Measurements from ENCODE around the gene CRYBB1. TPM values are rescaled to one million over a fixed set of nuclear protein-coding genes. Genes with fewer than 3 reads are reported as not detected.

The CRYBB1 gene
- not detected for total RNA-seq

- ATAC-seq (peak; percentile 65), DNase-seq (ENCODE audit: low spot score) (no peak)
Observed at GRCh38 chr22:26617271-26618199, at the start of gene CRYBB1. CRYBB1 (minus strand) TSS chr22:26618027; CDS start chr22:26616319, 1,708 bp downstream.

- DNase-seq (ENCODE audit: low spot score) (no peak), ATAC-seq (no peak)
Observed at GRCh38 chr22:26667140-26667539, 49.3 kb upstream of the CRYBB1 start.

- no peak for ATAC-seq
- DNase-seq (ENCODE audit: low spot score) = no peak
Observed at GRCh38 chr22:26665813-26666231, 48.0 kb upstream of the CRYBB1 start.

GRCh38 chr22:26663374-26663923 lies 45.6 kb upstream of the CRYBB1 start:
- DNase-seq (ENCODE audit: low spot score) (no peak), ATAC-seq (no peak)

- DNase-seq (ENCODE audit: low spot score) (no peak), ATAC-seq (no peak)
Observed at GRCh38 chr22:26662160-26662559, 44.3 kb upstream of the CRYBB1 start.

GRCh38 chr22:26660961-26661578 lies 43.2 kb upstream of the CRYBB1 start:
- ATAC-seq (no peak), DNase-seq (ENCODE audit: low spot score) (no peak)

GRCh38 chr22:26660356-26660755 lies 42.5 kb upstream of the CRYBB1 start:
- no peak for ATAC-seq
- no peak for DNase-seq (ENCODE audit: low spot score)

GRCh38 chr22:26658671-26659478 lies 41.0 kb upstream of the CRYBB1 start:
- no peak for DNase-seq (ENCODE audit: low spot score)
- ATAC-seq = no peak

GRCh38 chr22:26658161-26658560 lies 40.3 kb upstream of the CRYBB1 start:
- ATAC-seq (no peak), DNase-seq (ENCODE audit: low spot score) (no peak)

- no peak for DNase-seq (ENCODE audit: low spot score)
- no peak for ATAC-seq
Observed at GRCh38 chr22:26656891-26657851, 39.3 kb upstream of the CRYBB1 start, which contains the start of gene MIAT. MIAT (plus strand) TSS chr22:26657588.

- ATAC-seq (no peak), DNase-seq (ENCODE audit: low spot score) (no peak)
Observed at GRCh38 chr22:26651815-26652214, 34.0 kb upstream of the CRYBB1 start.

GRCh38 chr22:26650722-26651421 lies 33.0 kb upstream of the CRYBB1 start:
- no peak for DNase-seq (ENCODE audit: low spot score)
- no peak for ATAC-seq

- no peak for ATAC-seq
- no peak for DNase-seq (ENCODE audit: low spot score)
Observed at GRCh38 chr22:26648528-26649388, 30.9 kb upstream of the CRYBB1 start.

- ATAC-seq (no peak), DNase-seq (ENCODE audit: low spot score) (no peak)
Observed at GRCh38 chr22:26648011-26648497, 30.2 kb upstream of the CRYBB1 start.

GRCh38 chr22:26646158-26646557 lies 28.3 kb upstream of the CRYBB1 start:
- DNase-seq (ENCODE audit: low spot score) = no peak
- ATAC-seq = no peak

- DNase-seq (ENCODE audit: low spot score) (no peak), ATAC-seq (no peak)
Observed at GRCh38 chr22:26643418-26644100, 25.7 kb upstream of the CRYBB1 start.

Data from left lobe of liver (tissue), 2 donors.